ENCODE data around the gene SLC7A6. TPM values are rescaled to one million over a fixed set of nuclear protein-coding genes. Genes with fewer than 3 reads are reported as not detected.

The SLC7A6 gene
- total and polyA plus RNA-seq, 10 of the 15 experiments (the other 5 are each of a cell fraction or from before 2014, with no cell fraction given), result 8.2 to 60.4 (median 28.6) TPM

- RAD21 ChIA-PET (ENCODE audit: unreplicated experiment), result interaction anchor here (1.0 to 4.8 kb wide), 14 partner anchors 8 to 186 kb away, joined by 3 to 97 read pairs (median 7); partner anchors contain the start of genes PRMT7, SLC7A6 and SLC7A6OS
- TF ChIP-seq MEF2B (IDR thresholded peaks at IDR 0.05; ENCODE audit: partially characterized antibody, poor library complexity, severe bottlenecking) (peak; percentile 50), SMARCA5 (IDR thresholded peaks at IDR 0.05) (no peak), CBFB (IDR thresholded peaks at IDR 0.05; ENCODE audit: low read depth) (0 out of 2 replicates have a peak, but pooled peaks have one; percentile 19), ATF2 (IDR thresholded peaks at IDR 0.05; ENCODE audit: low read length) (no peak), NR2C2 (IDR thresholded peaks at IDR 0.05; ENCODE audit: borderline replicate concordance, control insufficient read depth, insufficient read length, low read depth) (no peak), PAX5 (IDR thresholded peaks at IDR 0.05; ENCODE audit: borderline replicate concordance, low read depth, low read length) (no peak), NR2F1 (conservative IDR thresholded peaks at IDR 0.05) (peak; percentile 56; the same call in 1 of the 2 replicates), IKZF2 (IDR thresholded peaks at IDR 0.05) (peak in 1 of 2 experiments; percentile 9; a peak in 1 of 4 replicates), MXI1 (IDR thresholded peaks at IDR 0.05; ENCODE audit: low read depth, low read length) (no peak), RUNX3 (IDR thresholded peaks at IDR 0.05; ENCODE audit: low read length) (peak; percentile 80), MTA3 (IDR thresholded peaks at IDR 0.05; ENCODE audit: borderline replicate concordance, low read length) (no peak), SKIL (IDR thresholded peaks at IDR 0.05; ENCODE audit: low read depth, poor library complexity, severe bottlenecking) (no peak), TBL1XR1 (IDR thresholded peaks at IDR 0.05; ENCODE audit: low read depth, low read length) (0 out of 2 replicates have a peak, but pooled peaks have one; percentile 16), PKNOX1 (IDR thresholded peaks at IDR 0.05) (no peak), EED (IDR thresholded peaks at IDR 0.05; ENCODE audit: low read depth) (peak; percentile 21; the same call in 1 of the 2 replicates), POLR2AphosphoS2 (IDR thresholded peaks at IDR 0.05; ENCODE audit: low read depth, low read length) (no peak), JUNB (IDR thresholded peaks at IDR 0.05) (no peak)
Measured at GRCh38 chr16:68283801-68284598, 19.7 kb downstream of the SLC7A6 start.

More at GRCh38 chr16:68283801-68284598, 19.7 kb downstream of the SLC7A6 start:
- POLR2A ChIA-PET, result interaction anchor here (0.6 to 11.1 kb wide), 17 partner anchors 8 to 199 kb away, joined by 3 to 177 read pairs (median 4); partner anchors contain the start of genes NFATC3, PRMT7, SLC7A6 and SLC7A6OS
- intact Hi-C loops (cut with micrococcal nuclease; ENCODE audit: unreplicated experiment), result no loop called here
- H3K4me3 ChIP-seq, result peak overlapping the region; percentile 23; the same call in 1 of the 2 replicates
- peaks cover 58% of the 10 kb centered on the region for H3K79me2 ChIP-seq (ENCODE audit: control insufficient read depth, insufficient read depth, low read length)
- ATAC-seq, result peak; percentile 68
- no peak for DNase-seq (ENCODE audit: low read depth, low spot score)
- no peaks in the 10 kb centered on the region for H4K20me1 ChIP-seq (ENCODE audit: control insufficient read depth, insufficient read depth)
- no peaks in the 10 kb centered on the region for H3K9me3 ChIP-seq (replicated peaks; ENCODE audit: control insufficient read depth, insufficient read depth, low read length)
- no TSS peak for BruUV-seq (replicated peaks)
- peak overlapping the region; percentile 91 for H3K27ac ChIP-seq (ENCODE audit: control insufficient read depth, insufficient read depth)
- H3K36me3 ChIP-seq (ENCODE audit: control insufficient read depth in 2 of 2, insufficient read depth in 2 of 2, low read length in 1 of 2), result peaks cover 15% of the 10 kb centered on the region in 2 experiments
- in situ Hi-C loops (cut with MboI), result no loop called here
- no peaks in the 10 kb centered on the region for H3K27me3 ChIP-seq (replicated peaks in 1 of 2; ENCODE audit: control insufficient read depth in 2 of 2, insufficient read depth in 2 of 2, low read length in 1 of 2)
- WGBS (ENCODE audit: insufficient coverage, insufficient replicate concordance, low lambda C conversion rate, missing lambda C conversion rate), result 13% methylated on average over 9 of the region's 9 CpGs
- SMC1A ChIA-PET (ENCODE audit: uncharacterized antibody, unreplicated experiment), result interaction anchor here (0.5 to 16.5 kb wide), 15 partner anchors 8 to 187 kb away, joined by 3 to 253 read pairs (median 4); partner anchors contain the start of genes PRMT7, SLC7A6 and SLC7A6OS
- no peak overlapping the region; the same call in 1 of the 2 replicates for H2AFZ ChIP-seq (ENCODE audit: control insufficient read depth, low read depth, low read length)
- CTCF ChIA-PET, result interaction anchor here (0.8 to 5.2 kb wide), 12 partner anchors 8 to 101 kb away, joined by 3 to 126 read pairs (median 4); partner anchors contain the start of genes PRMT7, SLC7A6 and SLC7A6OS
- no peak for FAIRE-seq
- peak overlapping the region; percentile 77 for H3K4me2 ChIP-seq (ENCODE audit: control insufficient read depth, insufficient read depth)
- H3K9ac ChIP-seq (ENCODE audit: control insufficient read depth, insufficient read depth, low read length), result peak overlapping the region; percentile 56
- H3K4me1 ChIP-seq (ENCODE audit: control insufficient read depth, insufficient read depth, low read length), result peaks cover 70% of the 10 kb centered on the region

Measured in GM12878 (cell line).